ENCODE measurements around the gene LRP1-AS.

The LRP1-AS gene

DNA sequence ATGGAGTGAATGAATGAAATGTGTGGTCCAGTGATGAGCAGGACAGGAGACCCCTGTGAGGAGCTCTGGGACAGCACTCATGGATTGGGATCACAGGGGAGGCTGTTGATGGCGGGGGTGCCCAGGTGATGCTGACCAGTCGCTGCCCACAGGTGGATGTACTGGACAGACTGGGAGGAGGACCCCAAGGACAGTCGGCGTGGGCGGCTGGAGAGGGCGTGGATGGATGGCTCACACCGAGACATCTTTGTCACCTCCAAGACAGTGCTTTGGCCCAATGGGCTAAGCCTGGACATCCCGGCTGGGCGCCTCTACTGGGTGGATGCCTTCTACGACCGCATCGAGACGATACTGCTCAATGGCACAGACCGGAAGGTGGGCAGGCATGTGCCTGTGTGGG lies 13.3 kb upstream of the LRP1-AS start:
- no peak for DNase-seq (ENCODE audit: low read depth in 2 of 2)

DNA sequence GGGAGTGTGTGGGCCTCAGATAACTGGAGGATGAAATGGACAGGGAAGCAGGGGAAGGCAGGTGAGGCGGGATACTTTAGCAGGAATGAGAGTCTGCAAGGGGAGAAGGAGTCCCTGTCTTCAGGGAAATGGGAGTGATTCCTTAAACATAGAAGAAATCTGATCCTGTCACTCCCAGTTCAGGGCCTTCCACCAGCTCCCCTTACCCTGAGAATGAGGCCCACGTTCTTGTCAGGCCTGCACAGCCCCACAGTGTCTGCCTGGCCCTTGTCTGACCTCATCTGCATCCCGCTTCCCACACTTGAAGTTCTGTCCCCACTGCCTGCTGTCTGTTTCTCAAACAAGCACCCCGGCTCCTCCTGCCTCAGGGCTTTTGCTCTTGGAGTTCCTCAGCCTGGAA lies 12.6 kb upstream of the LRP1-AS start:
- DNase-seq (ENCODE audit: low read depth in 2 of 2): no peak

DNA sequence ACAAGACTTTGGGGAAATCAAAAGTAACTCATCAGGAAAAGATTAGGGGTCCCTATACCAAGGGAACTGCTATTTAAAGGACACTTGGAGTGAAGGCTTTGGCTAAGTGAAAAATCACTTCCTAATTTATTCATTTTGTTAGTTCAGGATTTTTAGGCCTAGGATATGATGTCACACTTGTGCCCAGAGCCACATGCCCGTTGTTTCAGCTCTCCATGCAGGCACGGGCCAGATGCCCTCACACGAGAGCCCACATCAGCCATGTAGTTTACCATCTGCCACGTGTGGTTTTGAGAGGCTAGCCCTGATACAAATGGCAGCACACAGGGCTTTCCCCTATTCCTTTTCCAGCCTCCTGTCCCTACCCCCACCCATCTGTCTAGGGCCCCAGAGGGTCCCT lies 11.9 kb upstream of the LRP1-AS start:
- no peak for DNase-seq (ENCODE audit: low read depth in 2 of 2)

DNA sequence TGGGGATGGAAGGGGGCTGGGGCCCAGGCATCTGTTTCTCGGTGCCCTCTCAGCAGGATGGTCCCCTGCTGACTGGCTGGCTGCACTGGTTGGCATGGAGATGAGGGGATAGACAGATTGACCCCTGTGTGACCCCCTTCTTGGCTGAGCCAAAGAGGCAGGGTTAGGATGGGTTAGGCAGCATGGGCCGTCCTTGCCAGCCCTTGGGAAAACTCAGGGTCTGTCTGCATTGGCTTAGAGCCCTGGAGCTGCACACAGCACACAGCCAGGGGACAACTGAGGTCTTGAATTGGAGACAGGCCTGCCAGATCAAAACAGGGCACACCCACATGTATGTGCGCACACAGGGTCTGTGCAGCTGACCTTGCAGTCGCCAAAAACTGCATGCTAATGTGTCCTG lies 11.2 kb upstream of the LRP1-AS start:
- DNase-seq (ENCODE audit: low read depth in 2 of 2): no peak

DNA sequence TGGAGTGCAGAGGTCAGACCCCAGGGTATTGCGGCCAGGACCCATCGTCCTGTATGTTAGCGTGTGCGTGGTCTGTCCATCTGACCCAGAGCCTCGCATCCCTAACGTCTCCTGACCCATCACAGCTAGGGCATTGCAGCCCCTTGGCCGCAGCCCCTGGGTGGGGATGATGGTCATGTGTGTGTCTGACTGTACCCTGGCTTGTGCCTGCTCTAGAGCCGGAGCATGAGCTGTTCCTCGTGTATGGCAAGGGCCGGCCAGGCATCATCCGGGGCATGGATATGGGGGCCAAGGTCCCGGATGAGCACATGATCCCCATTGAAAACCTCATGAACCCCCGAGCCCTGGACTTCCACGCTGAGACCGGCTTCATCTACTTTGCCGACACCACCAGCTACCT lies 10.8 kb upstream of the LRP1-AS start:
- DNase-seq (ENCODE audit: low read depth in 2 of 2): no peak

DNA sequence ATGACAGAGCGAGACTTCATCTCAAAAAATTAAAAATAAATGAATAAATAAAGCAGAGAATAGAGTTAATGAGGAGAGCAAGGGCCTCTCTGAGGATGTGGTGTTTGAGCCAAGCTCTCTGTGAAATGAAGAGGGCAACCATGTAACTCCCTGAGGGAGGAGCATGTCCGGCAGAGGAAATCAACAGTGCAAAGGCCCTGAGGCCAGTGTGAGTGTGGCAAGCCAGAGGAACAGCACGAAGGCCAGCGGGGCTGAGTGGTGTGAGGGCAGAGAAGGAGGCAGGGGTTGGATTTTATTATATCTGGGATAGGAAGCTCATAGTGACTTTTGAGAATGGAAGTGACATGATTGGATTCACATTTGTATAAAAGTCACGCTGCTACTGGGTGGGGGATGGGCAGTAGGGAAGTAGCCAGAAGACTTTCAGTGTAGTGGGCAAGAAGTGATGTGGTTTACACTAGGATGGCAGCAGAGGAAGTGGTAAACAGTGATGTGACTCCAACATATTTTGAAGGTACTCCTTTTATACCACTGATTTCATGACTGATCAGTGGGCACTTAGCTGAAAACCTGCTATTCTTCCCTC lies 10.3 kb upstream of the LRP1-AS start:
- DNase-seq (ENCODE audit: low read depth in 2 of 2): no peak

DNA sequence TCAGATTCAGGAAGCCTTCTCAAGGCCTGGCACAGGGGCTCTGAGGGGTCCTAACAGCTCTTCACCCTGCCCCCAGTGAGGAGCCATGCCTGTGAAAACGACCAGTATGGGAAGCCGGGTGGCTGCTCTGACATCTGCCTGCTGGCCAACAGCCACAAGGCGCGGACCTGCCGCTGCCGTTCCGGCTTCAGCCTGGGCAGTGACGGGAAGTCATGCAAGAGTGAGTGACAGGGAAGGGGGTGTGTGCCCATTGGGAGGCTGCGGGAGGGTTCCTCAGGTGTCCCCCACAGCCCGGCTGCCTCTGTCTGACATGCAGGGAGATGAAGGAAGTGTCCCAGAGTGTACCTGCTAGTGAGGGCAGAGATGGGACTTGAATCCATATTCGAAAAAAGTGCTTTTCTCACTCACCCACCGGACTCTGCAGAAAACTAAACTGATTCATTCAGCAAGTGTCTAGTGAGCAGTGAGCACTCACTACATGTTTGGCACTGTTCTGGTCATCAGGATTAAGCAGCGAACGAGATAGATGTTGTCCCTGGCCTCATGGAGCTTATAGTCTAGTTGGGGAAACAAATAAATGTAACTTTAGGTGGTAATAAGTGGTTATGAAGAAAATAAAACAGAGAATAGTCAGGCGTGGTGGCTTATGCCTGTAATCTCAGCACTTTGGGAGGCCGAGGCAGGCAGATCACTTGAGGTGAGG lies 9.4 kb upstream of the LRP1-AS start:
- DNase-seq (ENCODE audit: low read depth in 2 of 2): no peak

DNA sequence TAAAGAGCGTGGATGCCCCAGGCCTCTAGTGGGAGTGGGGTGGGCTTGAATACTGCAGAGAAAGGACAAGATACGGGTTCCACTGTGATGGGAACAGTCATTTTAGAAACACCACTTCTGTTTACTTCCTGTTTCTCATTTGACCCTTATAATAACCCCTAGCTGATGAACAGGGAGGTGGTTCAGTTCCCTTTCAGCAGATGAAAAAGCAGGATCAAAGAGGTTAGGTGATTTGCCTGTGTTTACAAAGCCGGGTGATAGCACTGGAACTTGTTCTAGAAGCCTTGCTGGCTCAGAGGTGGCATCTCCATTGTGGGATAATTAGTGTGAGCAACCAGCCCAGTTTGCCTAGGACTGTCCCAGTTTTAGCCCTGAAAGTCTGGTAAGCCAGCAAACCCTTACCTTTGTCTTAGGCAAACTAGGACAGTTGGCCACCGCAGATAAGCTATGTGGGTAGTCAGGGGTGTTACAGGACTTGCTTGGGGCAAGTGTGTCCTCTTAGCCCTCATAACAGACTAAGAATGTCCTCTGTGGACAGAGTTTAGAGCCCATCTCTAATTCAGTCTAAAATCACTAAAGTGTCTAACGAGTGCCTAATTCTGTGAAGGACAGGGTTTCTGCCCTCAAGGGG lies 7.5 kb upstream of the LRP1-AS start:
- DNase-seq (ENCODE audit: low read depth in 2 of 2): no peak

DNA sequence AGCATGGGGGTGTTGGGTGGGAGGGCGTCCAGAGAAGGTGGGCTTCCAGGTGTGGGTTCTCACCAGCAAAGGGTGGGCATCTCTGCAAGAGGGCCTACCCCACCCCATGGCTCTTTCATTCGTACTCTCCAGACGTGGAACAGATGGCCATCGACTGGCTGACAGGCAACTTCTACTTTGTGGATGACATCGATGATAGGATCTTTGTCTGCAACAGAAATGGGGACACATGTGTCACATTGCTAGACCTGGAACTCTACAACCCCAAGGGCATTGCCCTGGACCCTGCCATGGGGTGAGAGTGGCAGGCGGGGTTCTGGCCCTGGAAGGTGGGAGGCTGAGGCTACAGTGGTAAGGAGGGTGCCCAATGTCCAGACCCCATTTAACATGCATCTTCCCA lies 6.7 kb upstream of the LRP1-AS start:
- DNase-seq (ENCODE audit: low read depth in 2 of 2): no peak

DNA sequence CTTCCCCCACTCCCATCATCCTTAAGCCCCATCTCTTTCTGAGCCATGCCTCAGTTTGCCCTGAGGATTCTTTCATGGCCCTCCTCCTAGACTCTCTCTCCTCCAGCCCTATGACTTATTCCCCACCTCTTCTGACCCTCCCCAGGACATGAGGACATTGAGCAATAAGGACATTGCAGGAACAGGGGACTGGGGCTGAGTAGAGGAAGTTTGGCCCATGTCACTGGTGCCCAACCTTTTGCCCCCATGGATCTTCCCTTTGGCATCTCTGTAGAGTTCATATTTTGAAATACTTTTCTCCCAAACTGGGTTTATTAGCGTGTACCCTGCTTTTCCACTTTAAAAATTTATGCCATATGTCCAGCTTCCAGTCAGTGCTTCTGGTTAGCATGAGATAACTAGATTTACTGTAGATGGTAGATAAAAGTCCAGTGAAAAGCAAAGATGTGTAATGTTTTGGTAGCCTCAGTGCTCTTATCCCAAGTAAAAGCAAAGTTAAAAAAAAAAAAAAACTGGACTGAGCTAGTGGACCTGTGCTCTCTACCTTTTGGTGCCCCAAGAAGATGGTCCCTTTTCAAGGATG lies 6.1 kb upstream of the LRP1-AS start:
- DNase-seq (ENCODE audit: low read depth in 2 of 2): no peak

DNA sequence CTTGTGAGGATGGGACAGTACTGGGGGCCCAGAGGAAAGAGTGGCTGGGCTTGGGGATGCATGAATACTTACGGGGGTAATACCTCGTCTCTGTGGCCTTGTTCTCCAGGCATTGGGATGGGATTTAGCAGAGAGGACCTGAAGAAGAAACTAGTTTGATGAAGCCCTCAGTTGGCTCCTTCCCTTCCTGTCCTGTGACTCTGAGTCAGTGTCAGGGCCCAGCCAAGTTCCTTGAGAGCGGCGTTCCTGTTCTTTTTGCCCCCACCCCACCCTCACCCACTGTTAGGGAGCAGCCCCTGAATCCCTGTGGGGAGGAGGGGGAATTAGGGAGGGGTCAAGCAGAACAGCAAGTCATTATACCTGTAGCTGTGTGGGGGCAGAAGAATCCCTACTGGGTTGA lies 5.2 kb upstream of the LRP1-AS start:
- DNase-seq (ENCODE audit: low read depth in 2 of 2): no peak

DNA sequence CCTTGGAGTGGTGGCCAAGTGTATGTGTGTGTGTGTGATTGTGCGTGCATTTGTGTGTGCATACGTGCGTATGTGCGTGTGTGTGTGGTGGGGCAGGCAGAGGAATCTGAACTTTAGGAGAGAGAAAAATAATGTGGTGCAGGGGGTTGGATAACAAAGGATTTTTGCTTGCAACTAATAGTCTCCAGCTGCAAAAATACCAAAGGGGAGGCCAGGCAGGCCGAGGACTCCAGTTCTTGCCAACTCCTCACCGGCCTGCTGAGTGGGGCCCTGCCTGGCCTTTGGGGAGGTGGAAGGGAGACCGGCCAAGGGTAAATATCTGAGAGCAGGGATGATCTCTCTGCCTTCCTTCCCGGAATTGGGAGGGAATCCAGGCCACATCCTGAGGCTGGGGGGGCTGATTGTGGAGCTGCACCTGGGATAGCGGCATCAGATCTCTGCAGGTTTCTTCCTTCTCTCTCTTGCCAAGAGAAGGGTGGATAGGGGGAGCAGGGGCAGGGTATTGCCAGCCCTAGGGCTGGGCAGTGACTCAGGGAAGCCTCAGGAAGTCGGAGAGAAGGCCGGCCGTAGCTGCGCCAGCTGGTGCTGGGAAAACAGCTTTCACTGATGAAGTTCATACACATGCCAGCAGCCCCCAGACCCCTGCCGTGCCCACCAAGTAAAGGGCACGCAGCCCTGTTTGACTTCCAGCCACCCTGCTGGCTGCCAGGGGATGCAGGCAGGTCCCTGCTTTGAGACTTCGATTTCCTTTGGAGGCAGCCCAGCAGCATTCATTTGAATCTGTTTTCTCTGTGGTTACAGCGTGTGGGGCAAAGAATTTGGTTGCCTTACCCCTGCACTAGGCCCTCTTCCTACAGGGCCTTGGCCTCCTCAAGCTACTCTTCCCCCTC lies 4.6 kb upstream of the LRP1-AS start:
- no peak for DNase-seq (ENCODE audit: low read depth in 2 of 2)

DNA sequence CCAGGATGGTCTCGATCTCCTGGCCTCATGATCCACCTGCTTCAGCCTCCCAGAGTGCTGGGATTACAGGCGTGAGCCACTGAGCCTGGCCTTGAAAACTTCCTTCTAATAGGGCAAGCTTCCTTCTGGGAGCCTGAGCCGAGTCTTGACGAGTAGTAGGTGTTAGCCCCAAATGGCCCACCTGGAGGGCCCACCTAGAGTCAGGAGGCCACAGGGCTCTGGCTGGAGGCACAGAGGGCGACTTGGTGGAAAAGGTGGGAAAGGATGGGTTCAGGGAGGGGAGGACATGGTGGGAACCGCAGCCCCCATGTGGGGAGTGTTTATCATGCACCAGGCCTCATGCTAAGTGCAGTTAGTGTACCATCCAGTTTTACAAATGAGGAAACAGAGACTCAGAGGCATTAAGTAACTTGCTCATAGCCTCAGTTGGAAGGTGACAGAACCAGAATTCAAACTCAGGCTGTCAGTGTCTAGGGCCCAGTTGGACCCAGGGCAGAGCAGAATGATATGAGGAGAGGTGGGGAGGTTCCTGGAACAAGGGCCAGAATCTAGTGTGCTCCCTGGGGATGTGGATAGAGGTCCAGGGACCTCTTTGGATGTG lies 3.1 kb upstream of the LRP1-AS start:
- DNase-seq (ENCODE audit: low read depth in 2 of 2): no peak

DNA sequence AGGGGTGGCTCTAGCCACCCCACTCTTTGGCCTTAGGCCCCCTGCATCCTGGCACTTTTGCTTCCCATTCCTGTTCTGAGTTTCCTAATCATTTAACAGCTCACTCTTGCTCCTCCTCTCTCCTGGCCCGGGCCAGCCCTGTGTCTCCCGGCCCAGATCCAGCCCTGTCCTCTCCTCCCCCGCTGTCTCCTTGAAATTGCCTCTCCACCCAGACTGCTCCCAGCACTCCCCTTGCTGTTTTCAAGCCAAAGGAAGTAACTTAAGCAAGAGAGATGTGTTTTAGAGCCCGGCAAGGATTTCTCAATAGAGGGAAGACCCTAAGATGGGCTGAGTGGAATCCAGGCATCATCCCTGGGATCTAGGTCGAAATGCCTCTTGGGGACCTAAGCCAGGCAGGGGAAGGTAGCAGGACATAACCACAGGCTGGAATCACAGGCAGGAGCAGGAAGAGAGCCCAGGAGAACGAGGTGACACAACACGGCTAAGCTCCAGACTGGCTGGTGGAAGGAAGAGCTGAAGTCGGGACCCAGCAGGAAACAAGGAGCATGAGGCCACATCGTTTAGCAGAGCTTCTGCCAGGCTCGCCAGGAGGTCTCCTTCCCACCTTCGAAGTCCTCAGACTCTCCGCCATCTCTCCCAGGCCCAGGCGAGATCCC lies 2.0 kb upstream of the LRP1-AS start:
- no peak for DNase-seq (ENCODE audit: low read depth in 2 of 2)

DNA sequence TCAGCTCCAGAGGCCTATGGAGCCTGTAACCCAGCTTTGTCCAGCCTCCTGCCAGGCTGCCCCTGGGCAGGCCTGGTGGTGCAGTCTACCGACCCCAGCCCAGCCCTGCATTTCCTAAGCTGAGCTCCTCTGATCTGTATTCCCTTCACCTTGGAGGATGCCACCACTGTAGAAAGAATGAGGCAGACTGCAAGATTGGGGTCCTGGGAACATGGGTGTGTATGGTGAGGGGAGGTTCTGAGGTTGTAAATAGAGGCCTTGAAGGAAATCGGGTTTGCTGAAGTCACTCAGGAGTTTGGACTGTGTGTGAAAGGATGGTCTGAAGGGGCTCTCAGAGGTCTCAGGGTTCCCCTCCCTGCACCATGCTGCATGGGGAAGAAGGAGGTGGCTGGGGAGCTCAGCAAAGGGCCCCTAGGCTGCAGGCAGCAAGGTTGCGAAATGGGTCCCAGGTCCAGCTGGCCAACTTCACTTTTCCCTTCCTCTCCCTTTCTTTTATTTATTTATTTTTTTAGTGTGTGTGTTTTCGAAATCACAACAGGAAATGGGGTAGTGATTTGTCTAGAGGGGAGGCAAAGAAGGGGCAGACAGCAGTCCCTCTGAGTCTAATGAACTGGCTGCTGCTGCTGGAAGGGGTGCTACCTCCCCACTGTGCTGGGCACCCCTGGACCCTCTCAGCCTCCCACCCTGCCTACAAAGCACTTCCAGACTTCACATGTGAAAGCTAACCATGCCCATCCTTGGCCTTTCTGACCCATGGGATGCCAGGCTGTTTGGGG lies 1.2 kb upstream of the LRP1-AS start:
- DNase-seq (ENCODE audit: low read depth in 2 of 2): no peak

DNA sequence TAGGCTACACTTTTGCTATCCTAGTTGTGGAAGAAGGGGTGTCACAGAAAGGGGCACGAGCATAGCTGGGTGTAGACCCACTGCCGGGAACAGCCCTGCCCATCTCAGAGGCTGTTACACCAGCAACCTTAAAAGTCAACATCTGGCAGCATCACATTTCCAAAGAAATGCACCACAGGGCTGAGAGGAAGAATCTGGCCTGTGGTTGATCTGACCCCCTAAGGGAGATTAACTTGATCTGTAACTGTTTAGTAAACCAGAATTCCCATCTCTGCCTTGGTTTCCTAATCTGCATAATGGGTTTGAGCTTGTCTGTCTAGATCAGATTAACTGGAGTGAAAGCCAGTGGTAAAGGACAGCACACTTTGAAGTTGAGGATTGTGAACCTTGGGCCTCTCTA lies 1.3 kb downstream of the LRP1-AS start:
- DNase-seq (ENCODE audit: low read depth in 2 of 2): no peak

DNA sequence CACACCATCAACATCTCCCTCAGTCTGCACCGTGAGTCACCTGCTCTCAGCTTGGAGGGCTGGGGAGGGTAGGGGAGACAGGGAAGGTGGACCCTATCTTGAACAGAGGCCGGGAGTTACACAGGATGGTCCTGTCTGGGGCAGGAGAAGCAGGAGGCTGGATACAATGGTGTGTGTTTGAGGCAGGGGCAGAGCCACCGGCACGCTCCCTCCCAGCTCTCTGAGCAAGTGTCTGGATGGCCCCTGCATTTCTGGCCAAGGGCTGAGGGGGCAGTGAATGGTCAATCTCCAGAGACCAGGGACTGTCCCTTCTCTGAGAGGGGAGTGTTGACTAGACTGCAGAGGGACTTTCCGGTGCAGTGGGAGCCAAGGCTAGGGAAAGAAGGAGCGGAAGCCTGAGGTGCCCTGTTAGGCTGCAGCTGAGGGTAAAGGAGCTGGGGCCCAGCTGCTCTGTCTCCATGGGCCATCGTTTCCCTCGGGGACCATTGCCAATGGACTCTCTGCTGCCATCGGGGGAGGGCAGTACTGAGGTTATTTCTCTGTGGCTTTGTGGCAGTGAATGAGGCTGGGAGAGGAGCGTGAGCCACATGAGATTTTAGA lies 1.9 kb downstream of the LRP1-AS start:
- no peak for DNase-seq (ENCODE audit: low read depth in 2 of 2)

DNA sequence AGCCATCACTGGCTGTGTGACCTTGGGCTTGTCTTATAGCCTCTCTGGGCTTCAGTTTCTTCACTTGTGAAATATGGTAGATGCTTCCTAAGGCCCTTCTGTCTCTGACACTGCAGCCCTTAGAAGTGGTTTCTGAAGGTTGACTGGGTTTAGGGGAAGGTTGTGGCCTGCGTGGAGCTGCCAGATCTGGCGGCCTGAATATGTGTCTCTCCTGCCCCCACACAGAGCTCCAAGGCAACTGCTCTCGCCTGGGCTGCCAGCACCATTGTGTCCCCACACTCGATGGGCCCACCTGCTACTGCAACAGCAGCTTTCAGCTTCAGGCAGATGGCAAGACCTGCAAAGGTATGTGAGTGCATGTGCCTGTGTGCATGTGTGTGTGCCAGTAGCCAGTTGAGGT lies 4.0 kb downstream of the LRP1-AS start:
- DNase-seq (ENCODE audit: low read depth in 2 of 2): no peak

DNA sequence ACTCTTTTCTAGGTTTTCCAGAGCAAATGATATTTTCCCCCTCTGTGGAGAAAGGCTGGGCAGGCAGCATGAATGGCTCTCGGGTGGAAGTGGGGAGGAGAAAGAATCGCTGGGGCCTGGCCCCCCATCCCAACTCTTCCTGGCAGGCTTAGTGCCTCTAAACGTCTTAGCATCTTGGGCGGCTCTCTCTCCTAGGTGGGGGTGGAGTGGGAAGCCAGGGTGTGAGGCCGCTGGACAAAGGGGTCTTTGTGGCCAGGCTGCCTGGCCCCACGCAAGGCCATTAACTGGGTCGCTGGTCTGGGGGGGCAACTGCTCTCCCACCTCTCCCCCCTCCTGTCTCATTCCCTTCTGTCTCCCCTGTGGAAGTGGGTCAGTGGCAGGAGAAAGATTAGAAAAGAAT lies 4.7 kb downstream of the LRP1-AS start:
- no peak for DNase-seq (ENCODE audit: low read depth in 2 of 2)

DNA sequence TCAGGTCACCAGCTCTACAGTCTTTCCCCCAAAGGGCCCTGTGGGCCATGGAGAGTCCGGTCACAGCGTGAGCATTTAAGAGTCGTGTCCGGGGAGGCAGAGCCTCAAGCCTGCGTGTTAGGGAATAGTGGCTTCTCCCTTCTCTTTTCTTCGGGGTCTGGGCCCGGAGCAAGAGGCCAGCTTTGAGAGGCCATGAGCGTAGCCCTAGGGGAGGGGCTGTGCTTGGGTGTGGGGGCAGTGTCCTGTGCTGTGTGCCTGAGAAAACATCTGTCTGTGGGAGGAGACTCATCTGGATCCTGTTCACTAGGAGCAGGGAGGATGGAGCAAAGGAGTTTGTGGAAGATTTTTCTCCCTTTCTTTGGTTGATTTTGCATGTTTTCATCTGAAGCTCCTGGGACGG lies 5.3 kb downstream of the LRP1-AS start:
- DNase-seq (ENCODE audit: low read depth in 2 of 2): no peak
